PC-3 (cell line): ENCODE measurements around the gene CRIM1.

Source experiments
- CTCF ChIP-seq: fragments of 300-600 bp; sonication (generic); conservative IDR thresholded peaks from 2 replicates; pipeline ENCODE4 v1.5.1; 2017; ENCODE audit warnings: antibody characterized with exemption, low read depth, mild to moderate bottlenecking, low read length
- EZH2 ChIP-seq: fragments of 300-600 bp; sonication (generic); IDR thresholded peaks from one replicate; pipeline ENCODE4 v1.6.1; 2017; ENCODE audit warnings: antibody characterized with exemption, mild to moderate bottlenecking, low read length; ENCODE audit not compliant: unreplicated experiment
- EZH2phosphoT487 ChIP-seq: fragments of 300-600 bp; sonication (generic); IDR thresholded peaks from 2 replicates; pipeline ENCODE4 v1.6.1; 2018; ENCODE audit warnings: mild to moderate bottlenecking, antibody characterized with exemption, low read length, borderline replicate concordance

DNA sequence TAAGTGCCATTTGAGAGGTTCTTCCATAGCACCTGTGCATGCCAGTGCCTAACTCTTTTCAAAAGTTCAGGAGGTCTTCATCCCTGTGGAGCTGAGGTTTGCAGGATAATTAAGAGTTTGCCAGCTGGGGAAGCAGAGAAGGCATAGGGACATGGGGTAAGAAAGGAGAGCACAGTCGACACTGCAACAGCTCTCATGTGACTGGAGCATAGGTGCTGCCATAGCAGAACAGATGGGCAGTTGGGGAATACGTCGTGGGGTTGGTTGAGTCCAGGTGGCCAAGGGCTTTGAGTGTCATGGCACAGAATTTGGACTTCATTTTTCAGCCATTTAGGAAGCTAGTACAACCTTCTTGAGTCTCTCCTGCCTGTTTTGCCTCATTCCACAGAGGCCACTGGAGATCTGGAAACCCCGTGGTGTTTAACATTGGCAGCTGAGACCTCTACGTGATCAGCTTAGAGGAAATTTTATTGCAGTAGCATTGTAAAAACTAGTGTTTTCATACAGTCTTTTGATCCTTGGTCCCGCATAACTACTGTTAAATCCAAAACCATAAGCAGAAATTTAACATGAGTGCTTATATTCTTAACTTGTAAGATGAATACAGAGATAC lies 65.1 kb downstream of the CRIM1 start:
- TF ChIP-seq CTCF (no peak), EZH2 (no peak), EZH2phosphoT487 (no peak)
